SK-N-MC (cell line): Measurements from ENCODE around the gene AVPR2.

Experiments used
- EZH2 ChIP-seq: fragments of 200-600 bp; sonication (generic); IDR thresholded peaks from one replicate; pipeline ENCODE4 v1.6.1; 2017; ENCODE audit warnings: antibody characterized with exemption
- POLR2AphosphoS5 ChIP-seq: IDR thresholded peaks from 2 replicates; pipeline ENCODE4 v1.6.1; 2012; ENCODE audit warnings: mild to moderate bottlenecking, low read depth, low read length, borderline replicate concordance

- TF ChIP-seq EZH2: no peak
- no peak for TF ChIP-seq POLR2AphosphoS5
These were observed 47.0 kb upstream of the AVPR2 start for GRCh38 chrX:153857348-153857903.
